ENCODE data around the gene TYROBP. TPM values are rescaled to one million over a fixed set of nuclear protein-coding genes. Genes with fewer than 3 reads are reported as not detected.
"Not testable (repeated sequence)": the region's sequence is repeated elsewhere in the genome, so short reads cannot be mapped to it uniquely, and the experiment has no call there.

TYROBP gene
- total RNA-seq, result 100 to 1,000 TPM in 1 of 2 donors, 10 to 100 TPM in 1; 65.3 to 235 TPM

- ATAC-seq (peak; percentile 32 to 58), DNase-seq (ENCODE audit: low spot score) (peak; percentile 72)
- no peaks in the 10 kb centered on the region for H3K9me3 Mint-ChIP-seq
- H3K36me3 Mint-ChIP-seq, result no peaks in the 10 kb centered on the region
- H3K4me3 Mint-ChIP-seq, result peak within 1 kb of the TSS; percentile 94
- no peaks in the 10 kb centered on the region for H3K27me3 Mint-ChIP-seq
- H3K27ac Mint-ChIP-seq, result peak within 1 kb of the TSS; percentile 86 to 96
- H3K4me1 Mint-ChIP-seq (ENCODE audit: low read depth in 2 of 2), result peaks cover 48 to 50% of the 10 kb centered on the region in 2 donors
Observed at GRCh38 chr19:35908010-35908441, at the start of gene TYROBP. TSS of gene TYROBP (minus strand) at chr19:35908295. CDS start at chr19:35908228, 67 bp downstream.

- H3K27ac Mint-ChIP-seq, result peak overlapping the region in 1 of 2 donors; percentile 3
- H3K4me1 Mint-ChIP-seq (ENCODE audit: low read depth in 2 of 2), result peaks cover 34 to 43% of the 10 kb centered on the region in 2 donors
- not testable (repeated sequence) for DNase-seq (ENCODE audit: low spot score); ATAC-seq; H3K27me3 Mint-ChIP-seq; H3K36me3 Mint-ChIP-seq; H3K9me3 Mint-ChIP-seq; H3K4me3 Mint-ChIP-seq
Observed at GRCh38 chr19:35957411-35957810, 49.3 kb upstream of the TYROBP start.

- H3K36me3 Mint-ChIP-seq, result no peaks in the 10 kb centered on the region
Observed at GRCh38 chr19:35955881-35956634, 48.0 kb upstream of the TYROBP start.

GRCh38 chr19:35949131-35949530 lies 41.0 kb upstream of the TYROBP start:
- no peak for DNase-seq (ENCODE audit: low spot score)
- ATAC-seq, result no peak
- no peak overlapping the region for H3K4me3 Mint-ChIP-seq
- no peaks in the 10 kb centered on the region for H3K27me3 Mint-ChIP-seq
- H3K9me3 Mint-ChIP-seq, result no peaks in the 10 kb centered on the region
- no peak overlapping the region for H3K27ac Mint-ChIP-seq
- peaks cover 19 to 36% of the 10 kb centered on the region in 2 donors for H3K4me1 Mint-ChIP-seq (ENCODE audit: low read depth in 2 of 2)
- no peaks in the 10 kb centered on the region for H3K36me3 Mint-ChIP-seq

More at GRCh38 chr19:35955881-35956634, 48.0 kb upstream of the TYROBP start:
- Mint-ChIP-seq H3K9me3 (no peaks in the 10 kb centered on the region), H3K27me3 (peaks cover 6 to 9% of the 10 kb centered on the region in 2 donors), H3K4me1 (ENCODE audit: low read depth in 2 of 2) (peaks cover 34 to 43% of the 10 kb centered on the region in 2 donors), H3K4me3 (no peak overlapping the region), H3K27ac (peak overlapping the region in 1 of 2 donors; percentile 66)
- ATAC-seq (no peak), DNase-seq (ENCODE audit: low spot score) (no peak)

- DNase-seq (ENCODE audit: low spot score) (no peak), ATAC-seq (no peak)
- Mint-ChIP-seq H3K27me3 (no peaks in the 10 kb centered on the region), H3K36me3 (no peaks in the 10 kb centered on the region), H3K4me3 (no peak overlapping the region), H3K4me1 (ENCODE audit: low read depth in 2 of 2) (peaks cover 5 to 26% of the 10 kb centered on the region in 2 donors), H3K27ac (peak overlapping the region; percentile 28 to 78), H3K9me3 (no peaks in the 10 kb centered on the region)
Observed at GRCh38 chr19:35946203-35946602, 38.1 kb upstream of the TYROBP start.

- DNase-seq (ENCODE audit: low spot score), result no peak
- H3K36me3 Mint-ChIP-seq, result no peaks in the 10 kb centered on the region
- no peak overlapping the region for H3K4me3 Mint-ChIP-seq
- H3K4me1 Mint-ChIP-seq (ENCODE audit: low read depth in 2 of 2), result peaks cover 5 to 23% of the 10 kb centered on the region in 2 donors
- peak overlapping the region; percentile 16 to 41 for H3K27ac Mint-ChIP-seq
- ATAC-seq, result no peak
- no peaks in the 10 kb centered on the region for H3K9me3 Mint-ChIP-seq
- no peaks in the 10 kb centered on the region for H3K27me3 Mint-ChIP-seq
Observed at GRCh38 chr19:35945121-35945790, 37.2 kb upstream of the TYROBP start.

- no peaks in the 10 kb centered on the region for H3K9me3 Mint-ChIP-seq
- no peaks in the 10 kb centered on the region for H3K27me3 Mint-ChIP-seq
- H3K27ac Mint-ChIP-seq, result no peak overlapping the region
- H3K36me3 Mint-ChIP-seq, result no peaks in the 10 kb centered on the region
- DNase-seq (ENCODE audit: low spot score), result no peak
- peaks cover 5 to 23% of the 10 kb centered on the region in 2 donors for H3K4me1 Mint-ChIP-seq (ENCODE audit: low read depth in 2 of 2)
- ATAC-seq, result no peak
- no peak overlapping the region for H3K4me3 Mint-ChIP-seq
Observed at GRCh38 chr19:35944556-35944955, 36.5 kb upstream of the TYROBP start.

- Mint-ChIP-seq H3K36me3 (no peaks in the 10 kb centered on the region), H3K4me3 (no peak overlapping the region), H3K27me3 (no peaks in the 10 kb centered on the region), H3K27ac (no peak overlapping the region), H3K9me3 (no peaks in the 10 kb centered on the region), H3K4me1 (ENCODE audit: low read depth in 2 of 2) (peaks cover 9 to 20% of the 10 kb centered on the region in 2 donors)
- no peak for ATAC-seq
- DNase-seq (ENCODE audit: low spot score), result no peak
Observed at GRCh38 chr19:35943321-35944301, 35.5 kb upstream of the TYROBP start.

- DNase-seq (ENCODE audit: low spot score), result no peak
- no peak overlapping the region for H3K4me3 Mint-ChIP-seq
- no peak for ATAC-seq
- H3K9me3 Mint-ChIP-seq, result no peaks in the 10 kb centered on the region
- no peaks in the 10 kb centered on the region for H3K36me3 Mint-ChIP-seq
- H3K4me1 Mint-ChIP-seq (ENCODE audit: low read depth in 2 of 2), result peaks cover 18 to 21% of the 10 kb centered on the region in 2 donors
- H3K27me3 Mint-ChIP-seq, result peaks cover 0 to 9% of the 10 kb centered on the region in 2 donors
- H3K27ac Mint-ChIP-seq, result no peak overlapping the region
Observed at GRCh38 chr19:35942235-35942634, 34.1 kb upstream of the TYROBP start.

GRCh38 chr19:35940839-35941238 lies 32.7 kb upstream of the TYROBP start:
- no peaks in the 10 kb centered on the region for H3K9me3 Mint-ChIP-seq
- no peak for DNase-seq (ENCODE audit: low spot score)
- no peak overlapping the region for H3K4me3 Mint-ChIP-seq
- peaks cover 21 to 23% of the 10 kb centered on the region in 2 donors for H3K4me1 Mint-ChIP-seq (ENCODE audit: low read depth in 2 of 2)
- ATAC-seq, result no peak
- H3K27ac Mint-ChIP-seq, result no peak overlapping the region
- H3K27me3 Mint-ChIP-seq, result peaks cover 4 to 12% of the 10 kb centered on the region in 2 donors
- no peaks in the 10 kb centered on the region for H3K36me3 Mint-ChIP-seq

- no peak for ATAC-seq
- Mint-ChIP-seq H3K27ac (no peak overlapping the region), H3K27me3 (peaks cover 6 to 13% of the 10 kb centered on the region in 2 donors), H3K9me3 (no peaks in the 10 kb centered on the region), H3K36me3 (no peaks in the 10 kb centered on the region), H3K4me3 (no peak overlapping the region), H3K4me1 (ENCODE audit: low read depth in 2 of 2) (peaks cover 23 to 24% of the 10 kb centered on the region in 2 donors)
- no peak for DNase-seq (ENCODE audit: low spot score)
Observed at GRCh38 chr19:35940078-35940775, 32.1 kb upstream of the TYROBP start.

- no peak overlapping the region for H3K4me3 Mint-ChIP-seq
- no peak for ATAC-seq
- no peak overlapping the region for H3K27ac Mint-ChIP-seq
Observed at GRCh38 chr19:35939307-35940077, 31.4 kb upstream of the TYROBP start.

More at GRCh38 chr19:35939307-35940077, 31.4 kb upstream of the TYROBP start:
- H3K4me1 Mint-ChIP-seq (ENCODE audit: low read depth in 2 of 2), result peaks cover 23 to 24% of the 10 kb centered on the region in 2 donors
- H3K36me3 Mint-ChIP-seq, result no peaks in the 10 kb centered on the region
- H3K9me3 Mint-ChIP-seq, result no peaks in the 10 kb centered on the region
- DNase-seq (ENCODE audit: low spot score), result no peak
- H3K27me3 Mint-ChIP-seq, result peaks cover 6 to 13% of the 10 kb centered on the region in 2 donors

Data from natural killer cell treated with Interleukin-12 subunit alpha and Interleukin-12 subunit beta and Interleukin-15 and Interleukin-18, amount 100 ng/mL, for 72 hours (primary cell).